ENCODE results near the gene TNKS1BP1.
"Not testable (repeated sequence)": the region's sequence is repeated elsewhere in the genome, so short reads cannot be mapped to it uniquely, and the experiment has no call there.

The TNKS1BP1 gene, protein sequence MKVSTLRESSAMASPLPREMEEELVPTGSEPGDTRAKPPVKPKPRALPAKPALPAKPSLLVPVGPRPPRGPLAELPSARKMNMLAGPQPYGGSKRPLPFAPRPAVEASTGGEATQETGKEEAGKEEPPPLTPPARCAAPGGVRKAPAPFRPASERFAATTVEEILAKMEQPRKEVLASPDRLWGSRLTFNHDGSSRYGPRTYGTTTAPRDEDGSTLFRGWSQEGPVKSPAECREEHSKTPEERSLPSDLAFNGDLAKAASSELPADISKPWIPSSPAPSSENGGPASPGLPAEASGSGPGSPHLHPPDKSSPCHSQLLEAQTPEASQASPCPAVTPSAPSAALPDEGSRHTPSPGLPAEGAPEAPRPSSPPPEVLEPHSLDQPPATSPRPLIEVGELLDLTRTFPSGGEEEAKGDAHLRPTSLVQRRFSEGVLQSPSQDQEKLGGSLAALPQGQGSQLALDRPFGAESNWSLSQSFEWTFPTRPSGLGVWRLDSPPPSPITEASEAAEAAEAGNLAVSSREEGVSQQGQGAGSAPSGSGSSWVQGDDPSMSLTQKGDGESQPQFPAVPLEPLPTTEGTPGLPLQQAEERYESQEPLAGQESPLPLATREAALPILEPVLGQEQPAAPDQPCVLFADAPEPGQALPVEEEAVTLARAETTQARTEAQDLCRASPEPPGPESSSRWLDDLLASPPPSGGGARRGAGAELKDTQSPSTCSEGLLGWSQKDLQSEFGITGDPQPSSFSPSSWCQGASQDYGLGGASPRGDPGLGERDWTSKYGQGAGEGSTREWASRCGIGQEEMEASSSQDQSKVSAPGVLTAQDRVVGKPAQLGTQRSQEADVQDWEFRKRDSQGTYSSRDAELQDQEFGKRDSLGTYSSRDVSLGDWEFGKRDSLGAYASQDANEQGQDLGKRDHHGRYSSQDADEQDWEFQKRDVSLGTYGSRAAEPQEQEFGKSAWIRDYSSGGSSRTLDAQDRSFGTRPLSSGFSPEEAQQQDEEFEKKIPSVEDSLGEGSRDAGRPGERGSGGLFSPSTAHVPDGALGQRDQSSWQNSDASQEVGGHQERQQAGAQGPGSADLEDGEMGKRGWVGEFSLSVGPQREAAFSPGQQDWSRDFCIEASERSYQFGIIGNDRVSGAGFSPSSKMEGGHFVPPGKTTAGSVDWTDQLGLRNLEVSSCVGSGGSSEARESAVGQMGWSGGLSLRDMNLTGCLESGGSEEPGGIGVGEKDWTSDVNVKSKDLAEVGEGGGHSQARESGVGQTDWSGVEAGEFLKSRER (N-terminal part only)

DNA sequence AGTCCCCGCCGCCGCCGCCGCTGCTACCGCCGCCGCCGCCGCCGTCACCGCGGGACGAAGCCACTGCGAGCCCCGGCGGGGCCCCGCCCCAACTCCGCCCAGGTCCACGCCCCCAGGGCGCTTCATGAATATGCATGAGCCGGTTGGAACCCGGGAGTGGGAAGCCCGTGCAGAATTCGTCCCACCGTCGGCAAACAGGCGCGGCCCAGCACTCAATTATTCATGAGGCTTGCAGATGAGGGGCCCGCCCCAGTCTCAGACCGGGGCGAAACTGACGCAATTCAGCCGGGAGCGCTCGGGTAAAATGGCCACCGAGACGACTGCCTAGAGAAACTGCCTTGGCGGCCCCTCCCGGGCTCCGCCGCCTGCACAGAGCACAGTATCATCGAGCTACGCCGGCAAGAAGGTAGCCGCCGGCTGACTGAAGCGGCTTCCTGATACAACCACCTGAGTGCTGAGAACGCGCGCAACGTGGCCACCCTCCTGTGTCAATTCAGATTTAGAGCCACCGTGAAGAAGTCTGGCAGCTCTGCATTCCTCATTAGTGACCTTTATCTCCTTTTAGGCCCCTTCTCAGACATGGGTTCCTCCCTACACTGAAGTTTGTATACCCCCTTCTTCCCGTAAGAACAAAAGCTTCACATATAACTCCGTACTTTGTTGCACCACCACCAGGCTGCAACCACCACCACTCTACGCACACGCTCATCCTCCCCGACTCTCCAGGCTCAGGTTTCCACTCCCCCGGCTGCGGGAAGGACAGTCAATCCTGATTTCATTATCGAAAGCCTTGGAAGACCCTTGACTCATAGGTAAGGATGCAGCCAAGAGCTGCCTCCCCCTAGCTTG, at the start of gene TNKS1BP1:
Gene TNKS1BP1, minus strand, starts transcription at position 67 of the 849 bp plus-strand sequence. CDS start 3,067 bp downstream, outside the sequence.
- DNase-seq = peak; percentile 95

DNA sequence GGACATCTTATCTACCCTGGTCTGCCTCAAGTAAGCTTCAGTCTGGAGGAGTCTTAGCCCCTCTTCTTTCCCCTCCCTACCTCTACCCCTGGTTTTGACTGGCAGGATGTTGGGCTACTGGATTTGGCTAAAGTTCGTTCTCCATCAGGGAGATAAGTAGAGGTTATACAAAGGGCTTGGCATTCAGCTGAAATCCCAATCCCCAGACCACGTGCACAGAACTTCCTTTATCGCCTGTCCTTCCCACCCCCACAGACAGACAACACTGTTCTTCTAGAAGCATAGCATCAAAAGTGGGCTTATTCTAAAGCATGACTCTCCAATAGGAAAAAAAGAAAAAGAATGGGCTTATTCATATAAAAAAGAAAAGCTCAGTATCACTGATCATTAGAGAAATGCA, 48.4 kb upstream of the TNKS1BP1 start:
- no peak for DNase-seq

DNA sequence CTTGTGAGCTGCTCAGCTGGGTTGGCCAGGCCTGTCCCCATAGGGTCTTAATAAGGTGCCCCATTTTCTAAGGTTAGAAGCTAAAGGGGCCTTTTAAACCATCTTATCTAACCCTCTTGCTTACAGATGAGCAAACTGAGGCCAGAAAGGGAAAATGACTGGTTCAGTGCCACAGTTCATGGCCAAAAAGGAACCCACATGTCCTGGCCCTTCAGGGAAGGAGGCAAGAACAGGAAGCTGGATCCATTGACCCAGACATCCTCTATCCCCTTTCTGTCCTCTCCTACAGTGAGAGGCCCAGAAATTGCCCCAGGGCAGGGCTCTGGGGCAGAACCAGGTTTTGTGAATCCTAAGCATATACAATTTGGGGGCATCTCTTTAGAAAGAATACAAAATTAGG, 46.2 kb upstream of the TNKS1BP1 start:
- DNase-seq = no peak

DNA sequence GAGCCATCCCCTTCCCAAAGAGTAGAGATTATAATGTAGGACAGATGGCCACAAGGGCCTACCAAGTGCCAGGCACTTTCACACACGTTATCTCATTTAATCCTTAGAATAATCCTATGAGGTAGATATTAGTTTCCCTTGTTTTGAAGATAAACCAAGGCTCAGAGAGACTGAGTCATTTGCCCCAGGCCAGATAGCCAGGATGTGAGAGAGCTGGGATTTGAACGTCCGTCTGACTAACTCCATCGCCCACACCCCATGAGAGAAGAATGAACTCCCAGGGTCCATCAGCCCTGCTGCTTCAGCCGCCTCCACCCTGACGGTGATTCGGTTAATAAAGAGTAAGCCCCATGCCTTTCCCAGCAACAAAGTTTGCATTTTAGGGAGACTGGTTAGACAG, 45.5 kb upstream of the TNKS1BP1 start:
- DNase-seq = no peak

DNA sequence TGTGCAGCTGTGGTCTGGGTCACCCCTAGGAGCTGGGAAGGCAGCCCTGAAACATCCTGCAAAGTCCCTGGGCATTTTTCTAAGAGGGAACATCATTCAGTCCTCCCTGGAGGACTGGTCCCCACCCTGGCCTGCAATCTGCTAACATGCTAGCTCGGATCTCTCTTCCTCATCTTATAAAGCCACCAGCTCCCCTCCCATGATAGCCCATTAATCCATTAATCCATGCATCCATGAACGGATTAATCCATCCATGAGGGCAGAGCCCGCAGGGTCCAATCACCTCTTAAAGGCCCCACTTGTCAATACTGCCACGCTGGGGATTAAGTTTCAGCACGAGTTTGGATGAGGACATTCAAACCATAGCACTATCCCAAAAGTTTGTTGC, 44.1 kb upstream of the TNKS1BP1 start:
- DNase-seq = no peak

DNA sequence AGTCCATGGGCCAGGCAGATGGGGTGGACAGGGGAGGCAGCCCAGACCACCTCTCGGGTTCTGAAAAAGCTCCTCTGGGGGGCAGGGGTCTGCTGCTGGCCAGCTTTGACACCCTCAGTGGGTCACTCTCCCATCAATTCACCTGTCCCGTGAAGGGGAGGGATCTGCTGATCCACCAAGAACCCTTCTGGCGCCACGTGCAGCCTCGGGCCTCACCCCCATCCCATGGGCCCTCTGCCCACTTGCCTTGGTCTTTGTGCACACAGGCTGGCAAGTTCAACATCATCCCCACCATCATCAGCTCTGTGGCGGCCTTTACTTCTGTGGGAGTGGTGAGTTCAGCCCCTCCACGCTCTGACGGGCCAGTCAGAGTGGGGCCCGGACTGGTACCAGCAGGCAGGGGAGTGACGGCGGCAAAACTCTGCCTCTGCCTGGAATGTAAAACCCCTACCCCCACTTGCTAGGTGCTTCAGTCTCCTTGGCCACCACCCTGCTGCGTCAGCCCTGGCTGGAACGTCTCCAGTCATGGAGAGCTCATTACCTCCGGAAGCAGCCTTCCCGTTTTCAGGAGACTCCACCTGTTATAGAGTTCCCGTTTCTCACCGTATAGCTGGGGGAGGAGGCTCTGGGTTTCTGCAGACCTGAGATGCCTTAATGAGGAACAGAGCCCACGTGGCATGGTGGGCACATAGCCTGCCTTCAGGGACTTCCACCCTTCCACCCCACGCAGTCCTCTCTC, 43.5 kb upstream of the TNKS1BP1 start:
- no peak for DNase-seq

DNA sequence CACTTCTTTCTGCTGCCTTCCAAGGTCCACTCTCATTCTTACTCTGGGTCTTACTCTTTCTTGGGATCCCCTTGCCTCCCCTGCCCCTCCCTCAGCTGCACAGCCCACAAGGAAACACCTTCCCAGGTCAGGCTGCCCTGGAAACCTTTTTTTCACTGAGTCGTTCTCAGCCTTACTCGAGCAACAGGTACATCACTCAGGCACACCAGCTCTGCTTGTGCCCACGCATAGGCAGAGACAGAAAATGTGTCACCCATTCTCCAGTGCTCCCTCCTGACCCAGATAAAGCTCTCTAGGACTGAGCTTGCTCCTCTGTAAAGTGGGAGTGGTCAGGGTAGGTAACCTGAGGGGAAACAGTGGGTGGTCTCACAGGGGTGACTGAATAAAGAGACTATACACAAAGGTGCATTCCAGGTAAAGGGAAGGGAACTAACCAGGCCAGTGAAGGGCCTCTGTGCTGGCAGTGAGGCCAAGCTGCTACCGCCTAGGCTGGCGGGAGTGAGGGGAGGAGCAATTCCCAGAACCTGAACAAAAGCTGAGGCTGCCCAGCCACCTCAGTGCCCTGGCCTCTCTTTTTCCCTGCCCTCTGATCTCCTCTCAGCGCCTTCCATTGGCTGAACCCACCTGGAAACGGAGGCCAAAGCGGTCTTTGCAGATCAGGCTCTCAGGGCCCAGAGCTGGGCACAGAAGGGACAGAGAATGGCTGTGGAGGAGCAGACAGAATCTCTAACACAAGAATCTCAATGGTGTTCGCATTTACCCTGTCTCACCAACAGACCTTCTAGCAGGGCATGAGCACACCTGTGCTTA, 40.3 kb upstream of the TNKS1BP1 start:
- peak; percentile 33 for DNase-seq

DNA sequence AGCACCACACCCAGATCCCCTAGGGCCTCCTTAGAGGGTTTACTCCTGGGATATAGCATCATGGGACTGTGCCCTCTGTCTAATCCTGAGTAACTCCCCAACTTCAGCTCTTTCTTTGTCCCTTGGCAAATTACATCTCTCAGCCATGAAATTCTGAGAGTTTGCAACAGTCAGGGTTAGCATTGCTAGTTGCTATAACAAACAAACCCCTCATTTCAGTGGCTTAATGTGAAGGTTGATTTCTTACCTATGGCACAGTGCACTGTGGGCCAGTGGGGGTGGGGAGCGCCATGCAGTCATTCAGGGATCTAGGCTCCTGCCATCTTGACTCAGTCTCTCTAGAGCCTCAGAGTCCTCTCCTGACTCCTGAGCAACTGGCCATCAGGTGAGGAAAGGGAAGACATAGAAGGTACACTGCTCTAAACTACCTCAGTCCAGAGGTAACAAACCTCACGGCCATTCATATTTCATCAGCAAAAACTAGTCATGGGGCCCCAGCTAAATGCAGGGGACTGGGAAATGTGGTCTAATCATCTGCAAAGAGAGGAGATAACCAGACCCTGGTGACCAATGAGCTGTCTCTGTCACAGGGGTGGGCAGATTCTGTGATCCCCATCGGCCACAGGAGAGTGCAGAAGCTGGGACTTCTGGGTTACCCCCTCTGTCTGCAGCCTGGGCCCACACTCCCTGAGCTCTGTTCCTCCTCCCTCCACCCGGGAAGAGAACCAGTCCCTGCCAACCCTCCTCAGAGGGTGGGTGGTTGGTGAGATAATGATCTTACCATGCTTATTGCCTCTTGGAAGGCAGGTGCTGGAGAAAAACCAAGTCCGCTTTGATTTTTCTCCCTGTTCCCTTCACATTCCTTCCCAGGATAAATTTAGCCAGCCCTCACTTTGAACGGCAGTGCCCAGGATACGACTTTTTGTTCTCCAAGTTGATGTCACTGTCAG, 38.7 kb upstream of the TNKS1BP1 start:
- DNase-seq = no peak

DNA sequence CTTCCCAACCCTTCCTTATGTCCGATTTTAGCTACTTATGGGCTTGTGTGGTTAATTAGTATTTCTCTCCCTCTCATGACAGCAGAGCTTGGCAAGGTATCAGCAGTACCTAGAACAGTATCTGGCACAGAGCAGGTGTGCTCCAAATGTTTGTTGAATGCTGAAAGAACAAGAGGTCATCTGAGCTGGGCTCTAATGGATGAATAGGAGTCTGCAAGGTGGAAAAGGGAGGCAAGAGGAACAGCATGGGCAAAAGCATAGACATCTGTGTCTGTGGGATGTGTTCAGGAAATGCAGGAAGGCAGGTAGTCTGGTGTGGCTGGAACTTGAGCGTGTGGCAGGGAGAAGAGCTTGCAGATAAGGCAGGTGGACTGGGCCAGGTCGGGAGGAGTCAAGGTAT, 37.2 kb upstream of the TNKS1BP1 start:
- no peak for DNase-seq

DNA sequence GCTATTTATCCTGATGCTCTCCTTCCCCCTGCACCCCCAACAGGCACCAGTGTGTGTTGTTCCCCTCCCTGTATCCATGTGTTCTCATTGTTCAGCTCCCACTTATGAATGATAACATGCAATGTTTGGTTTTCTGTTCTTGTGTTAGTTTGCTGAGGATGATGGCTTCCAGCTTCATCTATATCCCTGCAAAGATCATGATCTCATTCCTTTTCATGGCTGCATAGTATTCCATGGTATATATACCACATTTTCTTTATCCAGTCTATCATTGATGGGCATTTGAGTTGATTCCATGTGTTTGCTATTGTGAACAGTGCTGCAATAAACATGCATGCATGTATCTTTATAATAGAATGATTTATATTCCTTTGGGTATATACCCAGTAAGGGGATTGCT, 36.7 kb upstream of the TNKS1BP1 start:
- DNase-seq = not testable (repeated sequence)

DNA sequence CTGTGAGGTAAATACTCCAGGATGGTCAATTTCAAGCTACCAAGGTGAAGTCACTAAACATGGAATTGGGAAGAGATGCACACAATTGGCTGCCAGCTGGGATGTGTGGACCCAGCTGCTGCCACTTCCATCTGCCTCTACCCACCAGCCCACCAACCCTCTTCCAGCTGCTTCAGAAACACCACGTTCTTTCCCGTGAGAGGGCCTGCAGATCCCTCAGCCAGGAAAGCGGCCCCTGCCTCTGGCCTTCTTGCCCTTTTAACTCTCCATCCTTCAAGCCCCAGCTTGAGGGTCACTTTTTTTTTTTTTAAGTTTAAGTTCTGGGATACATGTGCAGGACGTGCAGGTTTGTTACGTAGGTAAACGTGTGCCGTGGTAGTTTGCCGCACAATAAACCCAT, 36.2 kb upstream of the TNKS1BP1 start:
- DNase-seq = peak; percentile 15

DNA sequence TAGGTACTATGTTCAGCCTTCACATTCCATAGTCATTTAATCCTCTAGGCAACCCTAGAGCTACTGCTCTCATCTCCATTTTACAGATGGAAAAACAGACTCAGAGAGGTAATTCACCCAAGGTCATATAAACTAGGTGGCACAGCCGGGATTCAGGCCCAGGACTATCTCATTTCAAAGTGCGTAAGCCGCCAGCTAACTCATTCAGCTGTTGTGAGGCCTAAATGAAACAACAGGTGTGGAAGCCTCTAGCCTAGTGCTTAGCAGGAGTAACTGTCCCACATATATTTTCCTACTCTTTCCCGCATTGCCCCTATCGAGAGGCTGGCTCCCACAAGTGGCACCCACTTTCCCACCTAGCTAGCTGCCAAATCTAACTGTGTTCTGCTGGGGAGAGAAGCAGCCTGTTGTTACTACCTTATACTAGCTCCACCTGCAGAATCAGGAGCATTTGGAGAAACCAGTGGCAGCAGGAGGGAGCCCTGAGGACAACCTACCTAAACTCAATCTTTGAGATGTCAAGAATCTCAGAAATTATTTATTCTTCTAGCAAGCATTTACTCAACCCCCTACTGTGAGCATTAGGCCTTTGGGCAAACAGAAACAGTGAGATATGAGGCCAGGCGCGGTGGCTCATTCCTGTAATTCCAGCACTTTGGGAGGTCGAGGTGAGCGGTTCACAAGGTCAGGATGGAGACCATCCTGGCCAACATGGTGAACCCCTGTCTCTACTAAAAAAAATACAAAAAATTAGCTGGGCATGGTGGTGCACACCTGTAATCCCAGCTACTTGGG, 35.3 kb upstream of the TNKS1BP1 start:
- peak; percentile 26 for DNase-seq

DNA sequence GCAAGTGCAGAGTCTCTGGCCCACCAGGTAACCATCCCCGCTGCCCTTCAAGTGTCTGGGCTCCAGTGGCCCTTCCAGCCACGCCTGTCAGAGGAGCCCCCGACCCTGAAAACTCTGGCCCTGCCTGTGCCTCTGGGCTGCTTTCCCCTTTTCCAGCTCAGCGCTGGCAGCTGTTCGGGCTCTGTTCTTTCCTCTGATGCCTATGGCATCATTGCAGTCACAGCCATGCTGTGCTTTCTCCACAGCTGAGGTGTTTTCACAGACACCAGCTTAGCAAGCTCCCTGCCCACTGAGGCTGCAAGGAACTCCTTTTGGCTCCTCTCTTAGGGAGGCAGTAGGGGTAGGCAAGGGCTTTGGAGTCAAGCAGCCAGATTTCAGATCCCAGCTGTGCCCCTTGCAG, 34.6 kb upstream of the TNKS1BP1 start:
- DNase-seq = no peak

DNA sequence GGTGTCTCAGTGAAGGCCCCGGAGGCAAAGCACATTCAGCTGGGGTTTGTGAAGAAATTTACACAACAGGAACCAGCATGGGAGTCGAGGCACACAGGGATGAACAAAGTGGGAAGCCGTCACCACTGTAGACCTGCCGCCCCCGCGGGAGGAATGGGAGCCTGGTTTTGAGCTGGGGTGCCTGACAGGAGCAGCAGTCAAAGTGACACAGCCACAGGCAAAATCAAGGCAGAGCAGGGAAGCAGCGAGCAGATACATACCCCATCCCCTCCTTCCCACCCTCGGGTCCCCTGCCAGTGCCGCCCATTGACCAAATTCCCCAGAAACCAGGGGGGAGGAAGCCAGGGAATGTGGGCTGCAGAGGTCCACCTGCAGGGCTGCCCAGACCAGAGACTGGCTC, 34.2 kb upstream of the TNKS1BP1 start:
- DNase-seq = no peak

DNA sequence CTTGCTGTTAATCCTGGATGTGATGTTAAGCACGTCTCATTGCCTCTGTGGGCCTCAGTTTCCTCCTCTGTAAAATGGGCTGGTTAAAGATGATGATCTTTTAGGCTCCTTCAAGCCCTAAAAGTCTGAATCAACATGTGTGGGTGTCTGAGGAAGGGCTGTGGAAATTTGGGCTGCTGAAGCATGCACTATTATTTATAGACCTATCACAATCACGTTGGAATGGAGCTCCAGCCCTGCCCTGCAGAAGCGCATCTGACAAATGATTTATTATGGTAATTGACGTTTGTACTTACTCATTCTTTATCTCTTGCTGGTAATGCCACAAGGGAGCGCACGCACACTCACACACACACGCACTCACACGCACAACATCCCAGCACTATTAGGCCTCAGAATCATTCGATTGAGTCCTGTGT, 33.8 kb upstream of the TNKS1BP1 start:
- DNase-seq = no peak

DNA sequence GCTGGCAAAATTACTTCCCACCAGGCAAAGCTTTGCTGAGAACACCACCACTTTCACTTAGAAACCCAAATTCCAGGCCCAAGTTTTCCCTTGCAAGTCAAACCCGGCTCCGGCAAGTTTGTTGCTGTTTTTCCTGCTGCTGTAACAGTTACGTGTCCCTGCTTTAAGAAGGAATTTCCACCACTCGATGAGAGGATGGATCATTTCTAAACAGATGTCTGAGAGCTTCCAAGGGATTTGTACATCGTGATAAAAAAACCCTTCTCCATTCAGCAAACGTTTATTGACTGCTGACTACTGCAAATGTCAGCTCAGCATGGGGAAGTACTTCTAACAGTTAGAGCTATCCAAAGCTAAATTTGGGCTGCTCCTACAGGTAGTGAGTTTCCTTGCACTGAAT, 33.1 kb upstream of the TNKS1BP1 start:
- DNase-seq = no peak

DNA sequence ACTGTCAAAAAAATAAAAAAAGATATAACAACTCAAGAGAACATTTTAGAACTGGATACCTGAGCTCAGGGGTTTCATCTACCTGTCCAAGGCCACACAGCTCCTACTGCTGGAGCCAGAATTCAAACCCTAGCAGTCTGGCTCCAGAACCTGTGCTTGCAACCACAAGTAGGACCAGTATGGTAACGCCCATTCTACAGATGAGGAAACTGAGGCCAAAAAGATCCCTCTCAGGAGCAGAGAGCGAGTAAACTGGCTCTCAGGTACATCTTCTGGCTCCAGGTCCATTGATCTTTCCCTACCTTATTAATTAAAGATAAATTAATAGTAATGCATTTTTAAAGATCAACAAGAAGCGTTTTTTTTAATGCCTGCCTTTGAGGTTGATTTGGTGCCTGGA, 32.6 kb upstream of the TNKS1BP1 start:
- no peak for DNase-seq

DNA sequence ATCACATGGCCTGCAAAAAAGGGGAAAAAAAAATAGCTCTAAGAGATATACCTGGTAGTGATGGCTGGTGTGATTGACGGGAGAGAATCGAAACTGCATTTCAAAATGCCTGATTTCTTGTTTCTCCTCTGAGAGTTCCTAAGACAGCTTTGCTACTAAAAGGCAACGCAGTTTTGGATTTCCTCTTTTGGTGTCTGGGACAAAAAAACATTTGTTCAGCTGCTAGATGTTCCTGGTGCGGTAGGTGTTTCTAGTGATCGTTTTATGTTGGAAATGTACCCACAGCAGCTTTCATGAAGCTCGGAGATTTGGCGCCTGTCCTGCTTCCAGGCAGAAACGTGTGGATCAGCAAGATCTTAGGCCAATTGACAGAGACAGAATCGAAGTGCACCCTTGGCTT, 31.5 kb upstream of the TNKS1BP1 start:
- no peak for DNase-seq

DNA sequence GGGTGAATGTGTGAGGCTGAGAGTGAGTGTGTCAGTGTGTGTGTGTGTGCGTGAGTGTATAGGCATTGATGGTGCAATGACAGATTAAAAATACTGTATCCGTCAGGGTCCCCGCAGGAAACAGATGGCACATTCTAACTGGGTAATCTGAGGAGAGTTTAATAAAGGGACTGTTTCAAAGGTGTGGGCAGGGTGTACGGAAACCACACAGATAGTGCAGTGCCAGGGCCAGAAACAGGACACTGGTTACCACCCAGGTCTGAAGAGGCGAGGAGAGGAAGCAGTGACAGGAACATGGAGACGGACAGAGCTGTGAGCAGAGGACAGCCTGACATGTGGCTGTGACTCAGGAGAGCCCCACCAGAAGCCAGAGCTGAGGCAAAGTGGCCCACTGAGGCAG, 29.9 kb upstream of the TNKS1BP1 start:
- DNase-seq = no peak

All from NCI-H146 (cell line).